Thyroid gland (tissue), 4 donors: Measurements from ENCODE around the gene GTPBP4. TPM values are rescaled to one million over a fixed set of nuclear protein-coding genes. Genes with fewer than 3 reads are reported as not detected.

Experiments
- DNase-seq, 2 donors: peaks; one replicate each; pipeline ENCODE4 v3.0.0-alpha.2; 2019
- H3K27ac ChIP-seq, 3 donors: fragments of 200-600 bp; sonication (generic); 1 replicate in 2 of 3; 2 replicates in 1 of 3; pipeline ENCODE4 v1.5.1; 2016 to 2019; ENCODE audit warnings: mild to moderate bottlenecking in 1 of 3, moderate library complexity in 1 of 3
- H3K27me3 ChIP-seq: fragments of 200-600 bp; sonication (generic); one replicate; pipeline ENCODE4 v1.5.1; 2019
- H3K36me3 ChIP-seq, 2 donors: fragments of 200-600 bp; sonication (generic); one replicate each; pipeline ENCODE4 v1.5.1; 2016 to 2019
- H3K4me1 ChIP-seq, 2 donors: fragments of 200-600 bp; sonication (generic); one replicate each; pipeline ENCODE4 v1.5.1; 2017 to 2019
- H3K4me3 ChIP-seq, 3 donors: fragments of 200-600 bp; sonication (generic); replicated peaks in 1 of 3; 1 replicate in 2 of 3; 2 replicates in 1 of 3; pipeline ENCODE4 v1.5.1; 2016; ENCODE audit warnings: mild to moderate bottlenecking in 1 of 3
- H3K9me3 ChIP-seq: fragments of 200-600 bp; sonication (generic); one replicate; pipeline ENCODE4 v1.5.1; 2017
- CTCF ChIP-seq, 6 experiments: fragments of 200-600 bp in 3 of 6; fragments of 450-650 bp in 3 of 6; sonication (generic) in 3 of 6; IDR thresholded peaks; one replicate each; pipeline ENCODE4 v1.5.1; 2016 to 2019; ENCODE audit warnings: antibody characterized with exemption in 6 of 6, mild to moderate bottlenecking in 2 of 6, inconsistent platforms in 1 of 6, moderate library complexity in 1 of 6
- POLR2A ChIP-seq, 2 donors: fragments of 450-650 bp; IDR thresholded peaks; one replicate each; pipeline ENCODE4 v1.6.1; 2017; ENCODE audit warnings: antibody characterized with exemption in 2 of 2, mild to moderate bottlenecking in 2 of 2, moderate library complexity in 1 of 2
- WGBS, 2 donors: methylation state at CpG; one replicate each; pipeline ENCODE4 v1.1.5; 2017; 5-methylcytosine and 5-hydroxymethylcytosine counted together
- intact Hi-C: fragments of 100-400 bp; cut with DNase I; formaldehyde crosslinking; loops from one replicate; pipeline ENCODE4 v1.15.1; 2023
- total RNA-seq, 4 donors: library from RNA; depleted of rRNA; stranded (reverse); fragments of >200 nt; gene quantifications; one replicate each; pipeline ENCODE4 v1.2.3, GENCODE V29; 2016

The GTPBP4 gene
- total RNA-seq, 4 donors from 2014 or later = 12.0 to 24.6 (median 19.8) TPM

GRCh38 chr10:1050554-1050953 is 62.3 kb downstream of the GTPBP4 start:
- no peak overlapping the region for H3K4me3 ChIP-seq
- no peak for DNase-seq
- H3K27ac ChIP-seq = peak overlapping the region in 1 of 3 donors; percentile 94
- no peaks in the 10 kb centered on the region for H3K36me3 ChIP-seq
- peaks cover 23 to 24% of the 10 kb centered on the region in 2 donors for H3K4me1 ChIP-seq
- no peaks in the 10 kb centered on the region for H3K9me3 ChIP-seq
- TF ChIP-seq CTCF (IDR thresholded peaks at IDR 0.05) = no peak
- TF ChIP-seq POLR2A (IDR thresholded peaks at IDR 0.05) = no peak
- intact Hi-C loops = no loop called here
- WGBS, 2 donors = 80 to 84% methylated on average over 4 of the region's 4 CpGs
- H3K27me3 ChIP-seq = no peaks in the 10 kb centered on the region

- peaks cover 20 to 27% of the 10 kb centered on the region in 2 donors for H3K4me1 ChIP-seq
- no peak overlapping the region for H3K27ac ChIP-seq
- no peak for TF ChIP-seq CTCF (IDR thresholded peaks at IDR 0.05)
- TF ChIP-seq POLR2A (IDR thresholded peaks at IDR 0.05) = no peak
- WGBS, 2 donors = 88 to 96% methylated on average over 6 of the region's 6 CpGs
- intact Hi-C loops = no loop called here
- H3K27me3 ChIP-seq = no peaks in the 10 kb centered on the region
- H3K9me3 ChIP-seq = no peaks in the 10 kb centered on the region
- H3K36me3 ChIP-seq = no peaks in the 10 kb centered on the region
- peak overlapping the region in 1 of 3 donors; percentile 76 for H3K4me3 ChIP-seq
- DNase-seq = no peak
Measured at GRCh38 chr10:1054684-1055083, 66.5 kb downstream of the GTPBP4 start.

- intact Hi-C loops = no loop called here
- Histone ChIP-seq H3K4me1 (peaks cover 12 to 20% of the 10 kb centered on the region in 2 donors), H3K4me3 (peak within 1 kb of the TSS; percentile 49 to 81 (median 76)), H3K27me3 (no peaks in the 10 kb centered on the region), H3K36me3 (no peaks in the 10 kb centered on the region), H3K27ac (peak within 1 kb of the TSS; percentile 79 to 98 (median 93)), H3K9me3 (no peaks in the 10 kb centered on the region)
- TF ChIP-seq CTCF (IDR thresholded peaks at IDR 0.05) (no peak), POLR2A (IDR thresholded peaks at IDR 0.05) (peak; percentile 6 to 75)
- peak; percentile 85 to 87 for DNase-seq
- 1% methylated on average over 28 to 49 of the region's 87 CpGs for WGBS, 2 donors
Measured at GRCh38 chr10:1056326-1057105, 68.3 kb downstream of the GTPBP4 start, which contains the start of gene WDR37. TSS of gene WDR37 (plus strand) at chr10:1056385. CDS start at chr10:1072156, 15,771 bp downstream.

GRCh38 chr10:1057106-1057657 is 68.9 kb downstream of the GTPBP4 start:
- no peak for TF ChIP-seq CTCF (IDR thresholded peaks at IDR 0.05)
- no peak for TF ChIP-seq POLR2A (IDR thresholded peaks at IDR 0.05)
- Histone ChIP-seq H3K4me3 (peak overlapping the region; percentile 49 to 81 (median 76)), H3K27me3 (no peaks in the 10 kb centered on the region), H3K9me3 (no peaks in the 10 kb centered on the region), H3K36me3 (no peaks in the 10 kb centered on the region), H3K4me1 (peaks cover 16 to 25% of the 10 kb centered on the region in 2 donors), H3K27ac (peak overlapping the region in 2 of 3 donors; percentile 93 to 98)
- WGBS, 2 donors = 0 to 1% methylated on average over 22 to 25 of the region's 26 CpGs
- no peak for DNase-seq
- intact Hi-C loops = no loop called here

- 77 to 79% methylated on average over 7 of the region's 7 CpGs for WGBS, 2 donors
Measured at GRCh38 chr10:1058017-1058416, 69.8 kb downstream of the GTPBP4 start.

More at GRCh38 chr10:1058017-1058416, 69.8 kb downstream of the GTPBP4 start:
- no peaks in the 10 kb centered on the region for H3K9me3 ChIP-seq
- H3K27me3 ChIP-seq = no peaks in the 10 kb centered on the region
- H3K36me3 ChIP-seq = no peaks in the 10 kb centered on the region
- no peak overlapping the region for H3K4me3 ChIP-seq
- DNase-seq = no peak
- H3K27ac ChIP-seq = no peak overlapping the region
- TF ChIP-seq POLR2A (IDR thresholded peaks at IDR 0.05) (no peak), CTCF (IDR thresholded peaks at IDR 0.05) (no peak)
- H3K4me1 ChIP-seq = peaks cover 19 to 29% of the 10 kb centered on the region in 2 donors
- intact Hi-C loops = no loop called here
